Measurements from ENCODE around the gene NFILZ. TPM values are rescaled to one million over a fixed set of nuclear protein-coding genes. Genes with fewer than 3 reads are reported as not detected.

The NFILZ gene
- total RNA-seq, 1 experiment from 2014 or later, result not detected

DNA sequence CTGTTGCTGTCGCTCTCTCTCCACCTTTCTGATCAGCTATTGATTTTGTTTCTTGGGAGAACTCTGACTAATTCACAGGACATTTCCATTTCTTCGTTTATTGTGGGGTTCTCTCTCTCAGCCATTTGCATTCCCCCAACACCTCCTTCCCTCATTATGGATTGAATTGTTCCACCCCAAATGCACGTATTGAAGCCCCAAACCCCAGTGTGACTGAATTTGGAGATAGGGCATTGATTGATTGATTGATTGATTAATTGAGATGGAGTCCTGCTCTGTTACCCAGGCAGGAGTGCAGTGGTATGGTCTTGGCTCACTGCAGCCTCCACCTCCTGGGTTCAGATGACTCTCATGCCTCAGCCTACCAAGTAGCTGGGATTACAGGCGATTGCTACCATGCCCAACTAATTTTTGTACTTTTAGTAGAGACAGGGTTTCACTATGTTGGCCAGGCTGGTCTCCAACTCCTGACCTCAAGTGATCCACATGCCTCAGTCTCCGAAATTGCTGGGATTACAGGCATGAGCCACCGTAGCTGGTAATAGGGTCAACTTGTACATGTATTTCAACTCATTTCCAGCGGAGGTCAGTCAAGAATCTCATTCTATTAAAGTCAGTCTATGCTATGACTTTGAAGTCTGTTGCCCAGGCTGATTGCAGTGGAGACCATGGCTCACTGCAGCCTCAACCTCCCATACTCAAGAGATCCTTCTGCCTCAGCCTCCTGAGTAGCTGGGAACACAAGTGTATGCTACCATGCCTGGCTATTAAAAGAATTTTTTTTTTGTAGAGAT, 13.6 kb downstream of the NFILZ start:
- Histone ChIP-seq H2AFZ (ENCODE audit: low read depth, low read length, poor library complexity, severe bottlenecking) (no peak overlapping the region), H3K4me2 (ENCODE audit: low read length) (no peak overlapping the region), H3K9ac (ENCODE audit: low read length) (no peak overlapping the region), H3K4me3 (replicated peaks in 1 of 2; ENCODE audit: low read depth in 1 of 2, low read length in 2 of 2) (no peak overlapping the region), H4K20me1 (ENCODE audit: insufficient read depth) (no peaks in the 10 kb centered on the region), H3K4me1 (ENCODE audit: control insufficient read depth in 1 of 2, insufficient read depth in 2 of 2, low read length in 2 of 2) (no peaks in the 10 kb centered on the region), H3K27ac (ENCODE audit: low read depth, low read length) (no peak overlapping the region), H3K9me2 (ENCODE audit: insufficient read depth) (no peaks in the 10 kb centered on the region), H3K36me3 (ENCODE audit: control insufficient read depth in 1 of 2, insufficient read depth in 2 of 2, low read length in 2 of 2) (no peaks in the 10 kb centered on the region), H3K27me3 (ENCODE audit: insufficient read depth, low read length) (no peaks in the 10 kb centered on the region), H3K9me3 (ENCODE audit: control insufficient read depth in 1 of 2, insufficient read depth in 1 of 2, low read depth in 1 of 2, low read length in 2 of 2) (no peaks in the 10 kb centered on the region), H3K79me2 (ENCODE audit: insufficient read depth, low read length) (no peaks in the 10 kb centered on the region)
- RAD21 ChIA-PET (ENCODE audit: low non-redundant PET in 1 of 2, low total read pairs in 2 of 2, uncharacterized antibody in 2 of 2, unreplicated experiment in 2 of 2), result interaction anchor here in 1 of 2 experiments (1.1 kb wide), 1 partner anchor 63 kb away, joined by 3 read pairs; no protein-coding TSS in a partner anchor
- TF ChIP-seq CBX3 (IDR thresholded peaks at IDR 0.05; ENCODE audit: low read depth) (no peak), YY1 (IDR thresholded peaks at IDR 0.05; ENCODE audit: extremely low read depth, insufficient replicate concordance, low read depth, low read length) (no peak), TCF7L2 (IDR thresholded peaks at IDR 0.05; ENCODE audit: borderline replicate concordance, extremely low read depth, insufficient read depth, insufficient read length) (no peak), JUND (IDR thresholded peaks at IDR 0.05) (no peak), SIN3A (IDR thresholded peaks at IDR 0.05; ENCODE audit: low read depth) (no peak), ZFX (IDR thresholded peaks at IDR 0.05) (no peak), POLR2AphosphoS5 (IDR thresholded peaks at IDR 0.05; ENCODE audit: low read depth, low read length) (no peak)
- ATAC-seq, result no peak
- DNase-seq (ENCODE audit: low read depth, low spot score), result no peak
- BruUV-seq (replicated peaks), result no TSS peak
- intact Hi-C loops (cut with micrococcal nuclease), result loop anchor here (2.0 kb wide), 1 partner anchor 63 kb away; no protein-coding TSS in a partner anchor
- POLR2A ChIA-PET, result no interaction called here
- CTCF ChIA-PET, result interaction anchor here (1.0 to 1.3 kb wide), 3 partner anchors 10 to 63 kb away, joined by 3 to 4 read pairs (median 3); no protein-coding TSS in a partner anchor

DNA sequence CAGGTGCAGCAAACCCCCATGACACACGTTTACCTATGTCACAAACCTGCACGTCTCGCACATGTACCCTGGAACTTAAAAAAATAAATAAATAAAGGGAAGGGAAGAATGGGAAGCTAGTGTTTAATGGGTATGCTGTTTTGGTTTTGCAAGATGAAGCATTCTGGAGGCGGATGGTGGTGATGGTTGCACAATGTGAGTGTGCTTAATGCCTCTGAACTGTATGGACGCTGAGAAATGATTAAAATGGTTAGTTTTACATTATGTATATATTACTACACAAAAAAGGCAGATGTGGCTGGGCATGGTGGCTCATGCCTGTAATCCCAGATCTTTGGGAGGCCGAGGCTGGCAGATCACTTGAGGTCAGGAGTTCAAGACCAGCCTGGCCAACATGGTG, 17.8 kb downstream of the NFILZ start:
- RAD21 ChIA-PET (ENCODE audit: low non-redundant PET in 1 of 2, low total read pairs in 2 of 2, uncharacterized antibody in 2 of 2, unreplicated experiment in 2 of 2), result no interaction called here
- POLR2A ChIA-PET, result no interaction called here
- CTCF ChIA-PET, result no interaction called here
- Histone ChIP-seq H3K9me2 (ENCODE audit: insufficient read depth) (no peaks in the 10 kb centered on the region), H3K79me2 (ENCODE audit: insufficient read depth, low read length) (no peaks in the 10 kb centered on the region), H3K9ac (ENCODE audit: low read length) (no peak overlapping the region), H3K27me3 (ENCODE audit: insufficient read depth, low read length) (no peaks in the 10 kb centered on the region), H3K9me3 (ENCODE audit: control insufficient read depth in 1 of 2, insufficient read depth in 1 of 2, low read depth in 1 of 2, low read length in 2 of 2) (no peaks in the 10 kb centered on the region), H3K4me3 (replicated peaks in 1 of 2; ENCODE audit: low read depth in 1 of 2, low read length in 2 of 2) (no peak overlapping the region), H2AFZ (ENCODE audit: low read depth, low read length, poor library complexity, severe bottlenecking) (no peak overlapping the region), H4K20me1 (ENCODE audit: insufficient read depth) (no peaks in the 10 kb centered on the region), H3K4me1 (ENCODE audit: control insufficient read depth in 1 of 2, insufficient read depth in 2 of 2, low read length in 2 of 2) (no peaks in the 10 kb centered on the region), H3K4me2 (ENCODE audit: low read length) (no peak overlapping the region), H3K27ac (ENCODE audit: low read depth, low read length) (no peak overlapping the region), H3K36me3 (ENCODE audit: control insufficient read depth in 1 of 2, insufficient read depth in 2 of 2, low read length in 2 of 2) (no peaks in the 10 kb centered on the region)
- intact Hi-C loops (cut with micrococcal nuclease), result no loop called here
- no peak for DNase-seq (ENCODE audit: low read depth, low spot score)
- BruUV-seq (replicated peaks), result no TSS peak
- ATAC-seq, result no peak
- no peak for TF ChIP-seq SRF (IDR thresholded peaks at IDR 0.05; ENCODE audit: low read depth)
- TF ChIP-seq ZFX (IDR thresholded peaks at IDR 0.05), result no peak
- no peak for TF ChIP-seq CBX3 (IDR thresholded peaks at IDR 0.05; ENCODE audit: low read depth)
- no peak for TF ChIP-seq FOSL1 (IDR thresholded peaks at IDR 0.05; ENCODE audit: low read depth)
- no peak for TF ChIP-seq ATF3 (IDR thresholded peaks at IDR 0.05)
- no peak for TF ChIP-seq ZNF274 (IDR thresholded peaks at IDR 0.05; ENCODE audit: low read depth, low read length)
- TF ChIP-seq, protein P1, sequence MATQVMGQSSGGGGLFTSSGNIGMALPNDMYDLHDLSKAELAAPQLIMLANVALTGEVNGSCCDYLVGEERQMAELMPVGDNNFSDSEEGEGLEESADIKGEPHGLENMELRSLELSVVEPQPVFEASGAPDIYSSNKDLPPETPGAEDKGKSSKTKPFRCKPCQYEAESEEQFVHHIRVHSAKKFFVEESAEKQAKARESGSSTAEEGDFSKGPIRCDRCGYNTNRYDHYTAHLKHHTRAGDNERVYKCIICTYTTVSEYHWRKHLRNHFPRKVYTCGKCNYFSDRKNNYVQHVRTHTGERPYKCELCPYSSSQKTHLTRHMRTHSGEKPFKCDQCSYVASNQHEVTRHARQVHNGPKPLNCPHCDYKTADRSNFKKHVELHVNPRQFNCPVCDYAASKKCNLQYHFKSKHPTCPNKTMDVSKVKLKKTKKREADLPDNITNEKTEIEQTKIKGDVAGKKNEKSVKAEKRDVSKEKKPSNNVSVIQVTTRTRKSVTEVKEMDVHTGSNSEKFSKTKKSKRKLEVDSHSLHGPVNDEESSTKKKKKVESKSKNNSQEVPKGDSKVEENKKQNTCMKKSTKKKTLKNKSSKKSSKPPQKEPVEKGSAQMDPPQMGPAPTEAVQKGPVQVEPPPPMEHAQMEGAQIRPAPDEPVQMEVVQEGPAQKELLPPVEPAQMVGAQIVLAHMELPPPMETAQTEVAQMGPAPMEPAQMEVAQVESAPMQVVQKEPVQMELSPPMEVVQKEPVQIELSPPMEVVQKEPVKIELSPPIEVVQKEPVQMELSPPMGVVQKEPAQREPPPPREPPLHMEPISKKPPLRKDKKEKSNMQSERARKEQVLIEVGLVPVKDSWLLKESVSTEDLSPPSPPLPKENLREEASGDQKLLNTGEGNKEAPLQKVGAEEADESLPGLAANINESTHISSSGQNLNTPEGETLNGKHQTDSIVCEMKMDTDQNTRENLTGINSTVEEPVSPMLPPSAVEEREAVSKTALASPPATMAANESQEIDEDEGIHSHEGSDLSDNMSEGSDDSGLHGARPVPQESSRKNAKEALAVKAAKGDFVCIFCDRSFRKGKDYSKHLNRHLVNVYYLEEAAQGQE (IDR thresholded peaks at IDR 0.05; ENCODE audit: low read depth), result no peak
- TF ChIP-seq POLR2A (IDR thresholded peaks at IDR 0.05; ENCODE audit: borderline replicate concordance, extremely low read depth, insufficient read depth, insufficient read length), result no peak
- TF ChIP-seq JUND (IDR thresholded peaks at IDR 0.05), result no peak
- TF ChIP-seq, protein P2, sequence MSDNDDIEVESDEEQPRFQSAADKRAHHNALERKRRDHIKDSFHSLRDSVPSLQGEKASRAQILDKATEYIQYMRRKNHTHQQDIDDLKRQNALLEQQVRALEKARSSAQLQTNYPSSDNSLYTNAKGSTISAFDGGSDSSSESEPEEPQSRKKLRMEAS (IDR thresholded peaks at IDR 0.05), result no peak
- no peak for TF ChIP-seq SIN3A (IDR thresholded peaks at IDR 0.05; ENCODE audit: low read depth)
- TF ChIP-seq CEBPB (IDR thresholded peaks at IDR 0.05; ENCODE audit: low read depth), result no peak
- TF ChIP-seq RAD21 (IDR thresholded peaks at IDR 0.05; ENCODE audit: low read depth), result no peak
- TF ChIP-seq TCF7L2 (IDR thresholded peaks at IDR 0.05; ENCODE audit: borderline replicate concordance, extremely low read depth, insufficient read depth, insufficient read length), result no peak

Data from HCT116 (cell line).